ENCODE data around the gene ZNHIT1. TPM values are rescaled to one million over a fixed set of nuclear protein-coding genes. Genes with fewer than 3 reads are reported as not detected.
"Not testable (repeated sequence)": the region's sequence is repeated elsewhere in the genome, so short reads cannot be mapped to it uniquely, and the experiment has no call there.

ZNHIT1 gene
- total RNA-seq, 1 experiment from 2014 or later: 69.7 TPM

DNA sequence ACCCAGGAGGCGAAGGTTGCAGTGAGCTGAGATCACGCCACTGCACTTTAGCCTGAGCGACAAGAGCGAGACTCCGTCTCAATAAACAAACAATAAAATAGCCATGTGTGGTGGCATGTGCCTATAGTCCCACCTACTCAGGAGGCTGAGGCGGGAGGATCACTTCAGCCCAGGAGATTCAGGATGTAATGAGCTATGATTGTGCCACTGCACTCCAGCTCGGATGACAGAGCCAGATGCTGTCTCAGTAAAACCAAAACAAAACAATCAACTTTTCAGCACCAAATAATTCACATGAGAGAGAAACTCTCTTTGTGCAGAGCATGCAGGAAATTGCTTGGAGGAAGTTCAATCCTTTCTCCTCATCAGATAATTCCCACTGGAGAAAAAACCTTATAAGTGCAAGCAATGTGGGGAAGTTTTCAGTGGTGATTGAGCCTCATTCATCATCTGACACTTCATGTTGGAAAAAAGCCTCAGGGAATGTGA, 40.3 kb downstream of the ZNHIT1 start:
- H3K4me1 ChIP-seq (ENCODE audit: control insufficient read depth, insufficient read depth, low read length): no peaks in the 10 kb centered on the region
- no peak for DNase-seq (ENCODE audit: low read depth, low spot score)
- in situ Hi-C loops (cut with HindIII; ENCODE audit: low pct_unique_long_range_greater_than_20kb, low sequenced_read_pairs) (no loop called here), intact Hi-C loops (cut with micrococcal nuclease; ENCODE audit: unreplicated experiment) (no loop called here)
- no peak overlapping the region for H3K4me3 ChIP-seq (ENCODE audit: low read depth in 2 of 2, low read length in 2 of 2)
- no peaks in the 10 kb centered on the region for H3K36me3 ChIP-seq (ENCODE audit: control insufficient read depth, insufficient read depth, low read length)
- no peak for ATAC-seq
- H3K27ac ChIP-seq (ENCODE audit: low read length): no peak overlapping the region
- POLR2A ChIA-PET: interaction anchor here (0.7 kb wide), 1 partner anchor 21 kb away, joined by 3 read pairs; no protein-coding TSS in a partner anchor
- no peaks in the 10 kb centered on the region for H3K9me3 ChIP-seq (ENCODE audit: control insufficient read depth, insufficient read depth, low read depth, low read length)
- BruUV-seq (replicated peaks): no TSS peak
- TF ChIP-seq TCF7L2 (IDR thresholded peaks at IDR 0.05; ENCODE audit: low read depth, low read length) (no peak), SIN3A (IDR thresholded peaks at IDR 0.05; ENCODE audit: borderline replicate concordance, insufficient read depth, low read depth, low read length) (no peak), POLR2AphosphoS5 (IDR thresholded peaks at IDR 0.05; ENCODE audit: low read depth, low read length) (no peak)
- TF ChIP-seq, protein P1, sequence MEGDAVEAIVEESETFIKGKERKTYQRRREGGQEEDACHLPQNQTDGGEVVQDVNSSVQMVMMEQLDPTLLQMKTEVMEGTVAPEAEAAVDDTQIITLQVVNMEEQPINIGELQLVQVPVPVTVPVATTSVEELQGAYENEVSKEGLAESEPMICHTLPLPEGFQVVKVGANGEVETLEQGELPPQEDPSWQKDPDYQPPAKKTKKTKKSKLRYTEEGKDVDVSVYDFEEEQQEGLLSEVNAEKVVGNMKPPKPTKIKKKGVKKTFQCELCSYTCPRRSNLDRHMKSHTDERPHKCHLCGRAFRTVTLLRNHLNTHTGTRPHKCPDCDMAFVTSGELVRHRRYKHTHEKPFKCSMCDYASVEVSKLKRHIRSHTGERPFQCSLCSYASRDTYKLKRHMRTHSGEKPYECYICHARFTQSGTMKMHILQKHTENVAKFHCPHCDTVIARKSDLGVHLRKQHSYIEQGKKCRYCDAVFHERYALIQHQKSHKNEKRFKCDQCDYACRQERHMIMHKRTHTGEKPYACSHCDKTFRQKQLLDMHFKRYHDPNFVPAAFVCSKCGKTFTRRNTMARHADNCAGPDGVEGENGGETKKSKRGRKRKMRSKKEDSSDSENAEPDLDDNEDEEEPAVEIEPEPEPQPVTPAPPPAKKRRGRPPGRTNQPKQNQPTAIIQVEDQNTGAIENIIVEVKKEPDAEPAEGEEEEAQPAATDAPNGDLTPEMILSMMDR (IDR thresholded peaks at IDR 0.05): no peak
- TF ChIP-seq, protein P2, sequence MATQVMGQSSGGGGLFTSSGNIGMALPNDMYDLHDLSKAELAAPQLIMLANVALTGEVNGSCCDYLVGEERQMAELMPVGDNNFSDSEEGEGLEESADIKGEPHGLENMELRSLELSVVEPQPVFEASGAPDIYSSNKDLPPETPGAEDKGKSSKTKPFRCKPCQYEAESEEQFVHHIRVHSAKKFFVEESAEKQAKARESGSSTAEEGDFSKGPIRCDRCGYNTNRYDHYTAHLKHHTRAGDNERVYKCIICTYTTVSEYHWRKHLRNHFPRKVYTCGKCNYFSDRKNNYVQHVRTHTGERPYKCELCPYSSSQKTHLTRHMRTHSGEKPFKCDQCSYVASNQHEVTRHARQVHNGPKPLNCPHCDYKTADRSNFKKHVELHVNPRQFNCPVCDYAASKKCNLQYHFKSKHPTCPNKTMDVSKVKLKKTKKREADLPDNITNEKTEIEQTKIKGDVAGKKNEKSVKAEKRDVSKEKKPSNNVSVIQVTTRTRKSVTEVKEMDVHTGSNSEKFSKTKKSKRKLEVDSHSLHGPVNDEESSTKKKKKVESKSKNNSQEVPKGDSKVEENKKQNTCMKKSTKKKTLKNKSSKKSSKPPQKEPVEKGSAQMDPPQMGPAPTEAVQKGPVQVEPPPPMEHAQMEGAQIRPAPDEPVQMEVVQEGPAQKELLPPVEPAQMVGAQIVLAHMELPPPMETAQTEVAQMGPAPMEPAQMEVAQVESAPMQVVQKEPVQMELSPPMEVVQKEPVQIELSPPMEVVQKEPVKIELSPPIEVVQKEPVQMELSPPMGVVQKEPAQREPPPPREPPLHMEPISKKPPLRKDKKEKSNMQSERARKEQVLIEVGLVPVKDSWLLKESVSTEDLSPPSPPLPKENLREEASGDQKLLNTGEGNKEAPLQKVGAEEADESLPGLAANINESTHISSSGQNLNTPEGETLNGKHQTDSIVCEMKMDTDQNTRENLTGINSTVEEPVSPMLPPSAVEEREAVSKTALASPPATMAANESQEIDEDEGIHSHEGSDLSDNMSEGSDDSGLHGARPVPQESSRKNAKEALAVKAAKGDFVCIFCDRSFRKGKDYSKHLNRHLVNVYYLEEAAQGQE (IDR thresholded peaks at IDR 0.05; ENCODE audit: insufficient read depth in 1 of 2, low read depth in 2 of 2, low read length in 1 of 2): no peak
- no peaks in the 10 kb centered on the region for H3K27me3 ChIP-seq (ENCODE audit: control insufficient read depth, insufficient read depth, low read length)
- CTCF ChIA-PET: interaction anchor here (1.2 kb wide), 1 partner anchor 66 kb away, joined by 3 read pairs; no protein-coding TSS in a partner anchor

DNA sequence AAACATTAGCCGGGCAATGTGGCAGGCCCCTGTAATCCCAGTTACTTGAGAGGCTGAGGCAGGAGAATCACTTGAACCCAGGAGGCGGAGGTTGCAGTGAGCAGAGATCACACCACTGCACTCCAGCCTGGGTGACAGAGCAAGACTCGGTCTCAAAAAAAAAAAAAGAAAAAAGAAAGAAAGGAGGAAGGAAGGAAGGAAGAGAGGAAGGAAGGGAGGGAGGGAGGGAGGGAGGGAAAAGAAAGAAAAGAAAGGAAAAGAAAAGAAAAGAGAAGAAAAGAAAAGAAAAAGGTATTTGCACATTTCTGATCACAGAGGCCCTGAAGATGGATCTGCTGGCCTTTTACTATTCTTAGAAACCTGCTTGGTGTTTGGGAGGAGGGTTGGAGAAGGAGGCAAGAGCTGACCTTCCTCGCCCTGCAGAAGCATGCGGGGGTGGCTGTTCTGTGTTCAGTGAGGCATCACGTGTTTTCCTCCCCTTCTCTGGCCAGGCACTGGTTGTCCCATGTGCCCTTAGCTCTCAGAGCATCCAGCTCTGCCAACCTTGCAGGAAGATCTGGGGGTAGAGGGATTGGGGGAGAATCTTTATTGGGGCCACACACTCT, 46.2 kb downstream of the ZNHIT1 start:
- ATAC-seq: 0 out of 2 replicates have a peak, but pooled peaks have one; percentile 62
- H3K27ac ChIP-seq (ENCODE audit: low read length); H3K36me3 ChIP-seq (ENCODE audit: control insufficient read depth, insufficient read depth, low read length); intact Hi-C loops (cut with micrococcal nuclease; ENCODE audit: unreplicated experiment); DNase-seq (ENCODE audit: low read depth, low spot score); BruUV-seq (replicated peaks); in situ Hi-C loops (cut with HindIII; ENCODE audit: low pct_unique_long_range_greater_than_20kb, low sequenced_read_pairs); H3K4me3 ChIP-seq (ENCODE audit: low read depth in 2 of 2, low read length in 2 of 2); CTCF ChIA-PET; H3K9me3 ChIP-seq (ENCODE audit: control insufficient read depth, insufficient read depth, low read depth, low read length); H3K27me3 ChIP-seq (ENCODE audit: control insufficient read depth, insufficient read depth, low read length); H3K4me1 ChIP-seq (ENCODE audit: control insufficient read depth, insufficient read depth, low read length): not testable (repeated sequence)
- POLR2A ChIA-PET: interaction anchor here (0.6 to 1.2 kb wide), 2 partner anchors 12 to 124 kb away, joined by 3 to 4 read pairs; no protein-coding TSS in a partner anchor
